GM19099 (cell line): Measurements from ENCODE around the gene SH3PXD2B.

Source experiments
- POLR2A ChIP-seq: IDR thresholded peaks from 3 replicates; pipeline ENCODE4 v1.6.1; 2011; ENCODE audit warnings: low read depth; ENCODE audit not compliant: insufficient read length; ENCODE audit errors: extremely low read depth

SH3PXD2B gene

GRCh38 chr5:172383191-172383802, 71.0 kb downstream of the SH3PXD2B start:
- no peak for TF ChIP-seq POLR2A

DNA sequence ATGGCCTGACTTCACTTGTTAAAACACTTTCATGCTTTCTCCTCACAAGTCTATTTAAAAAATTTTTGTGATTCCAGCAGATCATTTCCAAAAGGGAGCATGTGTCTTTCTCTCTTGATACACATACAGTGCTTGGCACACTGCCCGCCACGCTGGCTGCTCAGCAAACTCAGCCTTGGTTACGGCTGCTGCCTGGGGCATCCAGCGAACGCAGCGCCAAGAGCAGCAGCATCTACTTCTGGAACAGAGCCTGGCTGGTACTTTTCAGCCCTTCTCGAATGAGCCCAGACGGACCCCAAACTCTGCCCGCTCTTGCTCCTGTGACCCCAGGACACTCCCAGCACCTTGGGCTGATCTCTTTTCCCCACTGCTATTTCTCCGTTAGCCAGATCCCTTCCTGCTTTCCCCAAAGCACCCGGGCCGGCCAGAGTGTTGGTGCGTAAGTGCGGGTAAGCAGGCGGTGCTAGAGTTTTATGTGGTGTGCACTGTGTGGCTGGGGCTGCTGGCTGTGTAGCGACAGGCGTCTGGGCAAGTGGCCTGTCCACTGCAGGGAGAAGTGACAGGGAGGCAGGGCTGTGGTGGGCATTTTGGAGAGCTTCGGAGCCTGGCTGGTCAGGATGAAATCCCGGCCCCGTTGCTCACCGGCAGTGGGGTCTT, 73.2 kb downstream of the SH3PXD2B start:
- TF ChIP-seq POLR2A = no peak

DNA sequence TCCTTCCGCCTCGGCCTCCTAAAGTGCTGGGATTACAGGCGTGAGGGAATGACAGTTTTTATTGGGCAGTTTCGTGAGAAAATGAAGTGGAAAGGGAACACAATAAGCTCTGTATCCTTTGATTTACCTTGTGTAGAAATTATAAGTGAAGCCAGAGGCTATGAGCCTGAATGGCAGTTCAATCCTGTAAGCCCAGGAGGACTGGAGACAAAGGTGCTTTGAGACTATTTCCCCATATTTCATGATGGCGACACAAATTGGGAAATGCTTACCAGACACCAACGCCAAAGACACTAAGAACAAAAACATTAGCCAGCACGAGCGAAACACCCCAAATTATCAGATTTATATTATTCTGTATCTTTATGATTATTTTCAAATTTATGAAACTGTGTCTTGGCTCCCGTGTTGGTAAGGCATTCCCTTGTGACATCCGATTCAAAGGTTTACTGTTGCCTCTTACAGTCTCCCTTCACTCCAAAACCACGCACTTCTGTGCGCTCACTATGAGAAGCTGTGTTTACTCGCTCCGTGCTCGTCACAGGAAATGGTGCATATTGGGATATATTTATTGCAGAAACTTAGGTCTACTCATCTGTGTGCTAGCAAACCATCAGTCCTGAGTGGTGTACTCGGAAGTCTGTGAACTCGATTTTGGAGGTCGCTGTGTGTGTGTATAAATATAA, 73.9 kb downstream of the SH3PXD2B start:
- no peak for TF ChIP-seq POLR2A

DNA sequence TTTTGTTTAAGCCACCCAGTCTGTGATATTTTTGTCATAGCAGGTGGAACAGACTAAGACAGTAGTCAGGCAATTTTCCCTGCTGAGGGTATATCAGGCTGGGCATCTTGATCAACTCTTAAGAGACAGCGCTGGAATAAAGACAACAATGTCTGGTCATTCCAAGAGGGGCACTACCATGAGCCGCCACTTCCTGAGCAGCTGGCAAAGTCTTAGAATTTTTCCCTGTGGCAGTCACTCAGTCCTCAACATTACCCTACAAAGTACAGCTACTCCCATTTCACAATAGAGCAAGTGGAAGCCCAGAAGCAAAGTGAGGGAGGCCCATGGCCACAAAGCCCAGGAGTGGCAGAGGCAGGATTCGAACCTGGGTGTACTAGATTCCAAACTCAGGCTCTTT, 74.8 kb downstream of the SH3PXD2B start:
- TF ChIP-seq POLR2A = no peak

GRCh38 chr5:172377856-172378255, 76.5 kb downstream of the SH3PXD2B start:
- no peak for TF ChIP-seq POLR2A

GRCh38 chr5:172377438-172377837, 76.9 kb downstream of the SH3PXD2B start:
- no peak for TF ChIP-seq POLR2A

DNA sequence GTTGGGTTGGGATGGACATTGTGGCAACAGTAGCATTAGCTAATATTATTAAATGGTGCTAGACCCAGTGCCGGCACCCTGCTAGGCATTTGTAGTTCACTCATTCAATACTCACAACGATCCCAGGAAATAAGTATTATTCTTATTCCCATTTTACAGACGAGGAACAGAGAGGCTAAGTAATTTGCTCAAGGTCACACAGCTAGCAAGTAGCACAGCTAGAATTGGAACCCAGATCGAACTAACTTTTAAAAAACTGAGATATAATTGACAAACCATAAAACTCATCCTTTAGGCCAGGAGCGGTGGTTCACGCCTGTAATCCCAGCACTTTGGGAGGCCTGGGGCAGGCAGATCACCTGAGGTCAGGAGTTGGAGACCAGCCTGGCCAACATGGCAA, 79.5 kb downstream of the SH3PXD2B start:
- TF ChIP-seq POLR2A = no peak

GRCh38 chr5:172373680-172374079, 80.6 kb downstream of the SH3PXD2B start:
- no peak for TF ChIP-seq POLR2A

GRCh38 chr5:172371684-172372083, 82.6 kb downstream of the SH3PXD2B start:
- TF ChIP-seq POLR2A = no peak

DNA sequence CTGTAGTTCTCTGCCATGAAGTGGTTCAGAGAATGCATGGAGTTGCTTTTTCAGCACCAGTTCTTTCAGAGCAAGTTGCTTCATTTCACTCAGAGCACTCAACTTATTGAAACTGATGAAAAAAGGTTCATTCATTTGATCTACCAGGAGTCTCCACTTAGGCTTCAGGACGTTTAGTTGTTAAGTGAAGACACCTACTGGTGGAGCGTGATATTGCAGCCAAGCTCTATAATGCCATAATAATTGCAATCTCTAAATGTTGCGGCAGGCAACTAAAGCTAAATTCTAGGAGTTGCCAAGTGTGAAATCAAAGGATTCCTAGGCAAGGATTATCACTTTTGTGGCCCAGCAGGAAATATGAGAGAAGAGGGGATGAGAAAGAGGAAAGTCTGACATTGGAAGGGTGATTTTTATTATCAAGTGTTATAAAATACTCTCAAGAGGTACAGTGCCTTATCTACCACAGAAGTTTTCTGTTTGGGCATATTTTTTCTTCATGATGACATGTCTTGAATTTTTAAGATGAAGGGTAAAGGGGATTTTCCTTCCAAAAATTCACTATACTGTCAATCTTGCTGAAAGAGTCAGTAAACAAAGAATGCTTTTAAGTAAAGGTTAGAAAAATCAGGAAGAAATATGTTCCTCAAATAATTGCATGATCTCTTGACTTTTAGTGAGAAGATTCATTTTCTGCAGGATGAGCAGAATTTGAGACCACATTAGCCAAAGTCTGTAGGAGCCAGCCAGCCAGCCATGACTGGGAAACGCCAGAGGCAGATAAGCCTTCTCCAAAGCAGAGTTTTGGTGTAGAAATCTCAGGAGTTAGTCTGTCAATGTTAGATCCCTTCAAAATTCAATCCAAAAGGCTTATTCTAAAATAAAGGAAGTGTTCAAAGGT, 83.4 kb downstream of the SH3PXD2B start:
- TF ChIP-seq POLR2A = no peak

GRCh38 chr5:172370237-172370640, 84.1 kb downstream of the SH3PXD2B start:
- TF ChIP-seq POLR2A = no peak

DNA sequence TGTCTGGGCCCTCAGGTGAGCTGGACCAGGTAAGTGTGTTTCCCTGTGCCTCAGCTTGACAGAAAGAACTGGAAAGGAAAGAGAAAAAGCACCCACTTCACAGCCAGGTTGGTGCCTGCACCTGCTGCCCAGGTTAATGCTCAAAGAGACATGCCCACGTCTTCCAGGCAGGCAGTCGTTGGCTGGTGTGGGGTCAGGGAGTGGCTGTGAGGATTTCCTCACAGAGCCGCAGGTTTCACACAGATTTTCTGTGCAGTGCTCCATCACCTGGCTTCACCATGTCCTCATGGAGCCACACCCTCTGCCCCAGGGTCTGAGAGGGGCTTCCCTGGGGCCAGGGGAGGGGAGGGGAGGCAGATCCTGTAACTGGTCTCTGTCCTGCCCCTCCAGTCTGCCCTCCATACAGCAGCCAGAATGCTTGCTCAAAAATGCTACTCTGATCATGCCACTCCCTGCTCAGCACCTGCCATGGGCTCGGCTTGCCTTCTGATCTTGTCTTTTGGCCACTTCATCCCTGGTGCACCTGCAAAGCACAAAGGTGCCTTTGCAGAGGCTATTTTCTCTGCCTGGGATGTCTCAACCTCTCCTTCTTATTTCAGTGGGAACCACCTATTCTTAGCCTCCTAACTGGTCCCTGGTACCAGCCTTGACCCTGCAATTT, 88.2 kb downstream of the SH3PXD2B start:
- no peak for TF ChIP-seq POLR2A

GRCh38 chr5:172364773-172365172, 89.6 kb downstream of the SH3PXD2B start:
- TF ChIP-seq POLR2A = no peak

DNA sequence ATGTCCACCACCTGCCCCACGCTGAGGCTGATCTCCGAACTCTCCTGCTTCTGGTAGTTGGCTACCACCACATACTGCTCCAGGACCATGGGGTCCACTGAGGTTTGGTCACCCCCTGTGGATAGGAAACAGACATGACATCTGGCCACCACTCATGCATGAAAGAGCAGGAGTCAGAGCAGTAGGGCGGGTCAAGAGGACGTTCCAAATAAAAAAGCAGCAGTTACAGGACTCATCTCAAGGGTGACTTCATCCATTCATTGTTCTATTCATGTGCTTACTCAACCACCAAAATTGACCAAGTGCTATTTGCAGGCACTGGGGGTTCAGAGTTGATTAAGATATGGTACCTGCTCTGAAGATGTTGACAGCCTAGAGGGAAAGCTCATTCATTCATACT, 91.6 kb downstream of the SH3PXD2B start:
- TF ChIP-seq POLR2A = no peak
